Body of pancreas (tissue), 4 donors: ENCODE data around the gene HBB. TPM values are rescaled to one million over a fixed set of nuclear protein-coding genes. Genes with fewer than 3 reads are reported as not detected.

Source experiments
- ATAC-seq: fragments of 150-250 bp; one replicate; pipeline ENCODE4 v1.9.1; 2016
- DNase-seq, 4 donors: peaks; one replicate each; pipeline ENCODE4 v3.0.0-alpha.2; 2019
- H3K27ac ChIP-seq, 4 donors: fragments of 200-600 bp; sonication (generic); 1 replicate in 3 of 4; 2 replicates in 1 of 4; pipeline versions ENCODE4 v1.5.1 to v1.6.1; 2016 to 2019; ENCODE audit warnings: mild to moderate bottlenecking in 1 of 4, mixed read lengths in 1 of 4, moderate library complexity in 1 of 4
- H3K27me3 ChIP-seq, 2 donors: fragments of 200-600 bp; sonication (generic); one replicate each; pipeline ENCODE4 v1.6.0; 2016; ENCODE audit warnings: mild to moderate bottlenecking in 1 of 2
- H3K36me3 ChIP-seq, 2 donors: fragments of 200-600 bp; sonication (generic); replicated peaks in 1 of 2; 2 replicates each; pipeline ENCODE4 v1.5.1; 2016; ENCODE audit warnings: low read depth in 2 of 2; ENCODE audit not compliant: insufficient read depth in 1 of 2
- H3K4me1 ChIP-seq: fragments of 200-600 bp; sonication (generic); one replicate; pipeline ENCODE4 v1.6.0; 2016
- H3K4me3 ChIP-seq, 2 donors: fragments of 200-600 bp; sonication (generic); 1 replicate in 1 of 2; 2 replicates in 1 of 2; pipeline ENCODE4 v1.5.1; 2016 to 2019
- H3K9me3 ChIP-seq, 3 donors: fragments of 200-600 bp; sonication (generic); 1 replicate in 2 of 3; 2 replicates in 1 of 3; pipeline ENCODE4 v1.5.1; 2016
- CTCF ChIP-seq, 7 experiments: fragments of 450-650 bp in 4 of 7; fragments of 200-600 bp in 3 of 7; sonication (generic) in 3 of 7; IDR thresholded peaks; one replicate each; pipeline ENCODE4 v1.5.1; 2016 to 2019; ENCODE audit warnings: antibody characterized with exemption in 7 of 7
- POLR2A ChIP-seq, 3 donors: fragments of 450-650 bp; IDR thresholded peaks; one replicate each; pipeline ENCODE4 v1.6.1; 2016; ENCODE audit warnings: antibody characterized with exemption in 3 of 3, mild to moderate bottlenecking in 2 of 3
- whole genome bisulfite sequencing, 2 donors: methylation state at CpG; one replicate each; pipeline ENCODE4 v1.1.5; 2017; 5-methylcytosine and 5-hydroxymethylcytosine counted together
- intact Hi-C: fragments of 100-400 bp; cut with DNase I; formaldehyde crosslinking; loops from one replicate; pipeline ENCODE4 v1.15.1; 2023
- total RNA-seq, 2 donors: library from RNA; depleted of rRNA; stranded (reverse); fragments of >200 nt; gene quantifications; one replicate each; pipeline ENCODE4 v1.1.0, GENCODE V29; 2016

Gene HBB
- 10 to 100 TPM in 1 of 2 donors, not detected in 1; 13.0 TPM for total RNA-seq

- no peaks in the 10 kb centered on the region for H3K4me1 ChIP-seq
- TF ChIP-seq CTCF (IDR thresholded peaks at IDR 0.05) (no peak), POLR2A (IDR thresholded peaks at IDR 0.05) (no peak)
- no peak within 1 kb of the TSS for H3K27ac ChIP-seq
- intact Hi-C loops: no loop called here
- no peaks in the 10 kb centered on the region for H3K27me3 ChIP-seq
- no peak for ATAC-seq
- 64 to 74% methylated on average over 3 of the region's 3 CpGs for WGBS, 2 donors
- H3K4me3 ChIP-seq: no peak within 1 kb of the TSS
- no peaks in the 10 kb centered on the region for H3K9me3 ChIP-seq
- H3K36me3 ChIP-seq: no peaks in the 10 kb centered on the region
- no peak for DNase-seq
Observed at GRCh38 chr11:5226732-5227310, at the start of gene HBB. Gene HBB (minus strand): TSS chr11:5227071. CDS start chr11:5227021, 50 bp downstream.

GRCh38 chr11:5275369-5276110 lies 48.7 kb upstream of the HBB start:
- WGBS, 2 donors: 74 to 77% methylated on average over 6 of the region's 6 CpGs
- no peak overlapping the region for H3K4me3 ChIP-seq
- H3K27ac ChIP-seq: no peak overlapping the region
- no peaks in the 10 kb centered on the region for H3K4me1 ChIP-seq
- no peaks in the 10 kb centered on the region for H3K36me3 ChIP-seq
- DNase-seq: no peak
- no peaks in the 10 kb centered on the region for H3K27me3 ChIP-seq
- no peak for ATAC-seq
- intact Hi-C loops: no loop called here
- TF ChIP-seq CTCF (IDR thresholded peaks at IDR 0.05) (no peak), POLR2A (IDR thresholded peaks at IDR 0.05) (no peak)
- H3K9me3 ChIP-seq: no peaks in the 10 kb centered on the region

- H3K27ac ChIP-seq: no peak overlapping the region
- no peaks in the 10 kb centered on the region for H3K36me3 ChIP-seq
- no peaks in the 10 kb centered on the region for H3K9me3 ChIP-seq
- 41 to 47% methylated on average over 5 of the region's 5 CpGs for WGBS, 2 donors
- DNase-seq (no peak), ATAC-seq (no peak)
- H3K4me3 ChIP-seq: no peak overlapping the region
- no peaks in the 10 kb centered on the region for H3K27me3 ChIP-seq
- intact Hi-C loops: no loop called here
- TF ChIP-seq CTCF (IDR thresholded peaks at IDR 0.05) (no peak), POLR2A (IDR thresholded peaks at IDR 0.05) (no peak)
- H3K4me1 ChIP-seq: no peaks in the 10 kb centered on the region
Observed at GRCh38 chr11:5274395-5274794, 47.5 kb upstream of the HBB start.

- ATAC-seq (no peak), DNase-seq (no peak)
- no peaks in the 10 kb centered on the region for H3K36me3 ChIP-seq
- no peaks in the 10 kb centered on the region for H3K9me3 ChIP-seq
- intact Hi-C loops: no loop called here
- no peak overlapping the region for H3K27ac ChIP-seq
- H3K4me1 ChIP-seq: no peaks in the 10 kb centered on the region
- WGBS, 2 donors: 62 to 69% methylated on average over 4 of the region's 4 CpGs
- TF ChIP-seq CTCF (IDR thresholded peaks at IDR 0.05): no peak
- no peak for TF ChIP-seq POLR2A (IDR thresholded peaks at IDR 0.05)
- no peaks in the 10 kb centered on the region for H3K27me3 ChIP-seq
- no peak overlapping the region for H3K4me3 ChIP-seq
Observed at GRCh38 chr11:5272395-5273017, 45.6 kb upstream of the HBB start.
